ENCODE results near the gene HDAC11.

The HDAC11 gene

GRCh38 chr3:13533885-13534301, 53.8 kb downstream of the HDAC11 start:
- Histone ChIP-seq H3K4me1 (ENCODE audit: control insufficient read depth, low read depth, low read length) (peaks cover under 1% of the 10 kb centered on the region), H3K27ac (ENCODE audit: low read length) (no peak overlapping the region), H3K9me3 (ENCODE audit: control insufficient read depth, low read depth, low read length) (no peaks in the 10 kb centered on the region), H3K4me3 (ENCODE audit: low read length) (no peak overlapping the region), H3K27me3 (ENCODE audit: control insufficient read depth, insufficient read depth, low read length) (no peaks in the 10 kb centered on the region), H3K36me3 (ENCODE audit: control insufficient read depth, low read depth, low read length) (no peaks in the 10 kb centered on the region), H3K9ac (ENCODE audit: low read length) (no peak overlapping the region)

- no peaks in the 10 kb centered on the region for H3K4me1 ChIP-seq (ENCODE audit: control insufficient read depth, low read depth, low read length)
- no peaks in the 10 kb centered on the region for H3K27me3 ChIP-seq (ENCODE audit: control insufficient read depth, insufficient read depth, low read length)
- no peak overlapping the region for H3K9ac ChIP-seq (ENCODE audit: low read length)
- H3K27ac ChIP-seq (ENCODE audit: low read length) = no peak overlapping the region
- H3K9me3 ChIP-seq (ENCODE audit: control insufficient read depth, low read depth, low read length) = no peaks in the 10 kb centered on the region
- H3K36me3 ChIP-seq (ENCODE audit: control insufficient read depth, low read depth, low read length) = no peaks in the 10 kb centered on the region
- H3K4me3 ChIP-seq (ENCODE audit: low read length) = no peak overlapping the region
Measured at GRCh38 chr3:13535526-13535875, 55.4 kb downstream of the HDAC11 start.

GRCh38 chr3:13535905-13536304, 55.8 kb downstream of the HDAC11 start:
- Histone ChIP-seq H3K9me3 (ENCODE audit: control insufficient read depth, low read depth, low read length) (no peaks in the 10 kb centered on the region), H3K4me3 (ENCODE audit: low read length) (no peak overlapping the region), H3K4me1 (ENCODE audit: control insufficient read depth, low read depth, low read length) (no peaks in the 10 kb centered on the region), H3K36me3 (ENCODE audit: control insufficient read depth, low read depth, low read length) (no peaks in the 10 kb centered on the region), H3K9ac (ENCODE audit: low read length) (no peak overlapping the region), H3K27me3 (ENCODE audit: control insufficient read depth, insufficient read depth, low read length) (no peaks in the 10 kb centered on the region), H3K27ac (ENCODE audit: low read length) (no peak overlapping the region)

- Histone ChIP-seq H3K9ac (ENCODE audit: low read length) (no peak overlapping the region), H3K4me1 (ENCODE audit: control insufficient read depth, low read depth, low read length) (no peaks in the 10 kb centered on the region)
Measured at GRCh38 chr3:13536432-13536831, 56.3 kb downstream of the HDAC11 start.

GRCh38 chr3:13536832-13537231, 56.7 kb downstream of the HDAC11 start:
- H3K27me3 ChIP-seq (ENCODE audit: control insufficient read depth, insufficient read depth, low read length) = no peaks in the 10 kb centered on the region
- H3K4me3 ChIP-seq (ENCODE audit: low read length) = no peak overlapping the region
- H3K27ac ChIP-seq (ENCODE audit: low read length) = no peak overlapping the region
- H3K9ac ChIP-seq (ENCODE audit: low read length) = no peak overlapping the region
- no peaks in the 10 kb centered on the region for H3K9me3 ChIP-seq (ENCODE audit: control insufficient read depth, low read depth, low read length)
- no peaks in the 10 kb centered on the region for H3K36me3 ChIP-seq (ENCODE audit: control insufficient read depth, low read depth, low read length)
- H3K4me1 ChIP-seq (ENCODE audit: control insufficient read depth, low read depth, low read length) = no peaks in the 10 kb centered on the region

More at GRCh38 chr3:13536432-13536831, 56.3 kb downstream of the HDAC11 start:
- H3K4me3 ChIP-seq (ENCODE audit: low read length) = no peak overlapping the region
- H3K27ac ChIP-seq (ENCODE audit: low read length) = no peak overlapping the region
- no peaks in the 10 kb centered on the region for H3K27me3 ChIP-seq (ENCODE audit: control insufficient read depth, insufficient read depth, low read length)
- no peaks in the 10 kb centered on the region for H3K36me3 ChIP-seq (ENCODE audit: control insufficient read depth, low read depth, low read length)
- no peaks in the 10 kb centered on the region for H3K9me3 ChIP-seq (ENCODE audit: control insufficient read depth, low read depth, low read length)

GRCh38 chr3:13537244-13537908, 57.3 kb downstream of the HDAC11 start:
- no peak overlapping the region for H3K27ac ChIP-seq (ENCODE audit: low read length)
- no peak overlapping the region for H3K4me3 ChIP-seq (ENCODE audit: low read length)
- H3K27me3 ChIP-seq (ENCODE audit: control insufficient read depth, insufficient read depth, low read length) = no peaks in the 10 kb centered on the region
- H3K36me3 ChIP-seq (ENCODE audit: control insufficient read depth, low read depth, low read length) = no peaks in the 10 kb centered on the region
- H3K4me1 ChIP-seq (ENCODE audit: control insufficient read depth, low read depth, low read length) = no peaks in the 10 kb centered on the region
- H3K9me3 ChIP-seq (ENCODE audit: control insufficient read depth, low read depth, low read length) = no peaks in the 10 kb centered on the region
- no peak overlapping the region for H3K9ac ChIP-seq (ENCODE audit: low read length)

- no peaks in the 10 kb centered on the region for H3K9me3 ChIP-seq (ENCODE audit: control insufficient read depth, low read depth, low read length)
- H3K27me3 ChIP-seq (ENCODE audit: control insufficient read depth, insufficient read depth, low read length) = no peaks in the 10 kb centered on the region
- no peaks in the 10 kb centered on the region for H3K4me1 ChIP-seq (ENCODE audit: control insufficient read depth, low read depth, low read length)
- no peak overlapping the region for H3K4me3 ChIP-seq (ENCODE audit: low read length)
- no peaks in the 10 kb centered on the region for H3K36me3 ChIP-seq (ENCODE audit: control insufficient read depth, low read depth, low read length)
- no peak overlapping the region for H3K27ac ChIP-seq (ENCODE audit: low read length)
- no peak overlapping the region for H3K9ac ChIP-seq (ENCODE audit: low read length)
Measured at GRCh38 chr3:13537909-13538296, 57.8 kb downstream of the HDAC11 start.

- Histone ChIP-seq H3K9me3 (ENCODE audit: control insufficient read depth, low read depth, low read length) (no peaks in the 10 kb centered on the region), H3K27me3 (ENCODE audit: control insufficient read depth, insufficient read depth, low read length) (no peaks in the 10 kb centered on the region), H3K4me1 (ENCODE audit: control insufficient read depth, low read depth, low read length) (no peaks in the 10 kb centered on the region), H3K36me3 (ENCODE audit: control insufficient read depth, low read depth, low read length) (no peaks in the 10 kb centered on the region), H3K27ac (ENCODE audit: low read length) (no peak overlapping the region), H3K4me3 (ENCODE audit: low read length) (no peak overlapping the region), H3K9ac (ENCODE audit: low read length) (no peak overlapping the region)
Measured at GRCh38 chr3:13538520-13539291, 58.6 kb downstream of the HDAC11 start.

GRCh38 chr3:13539292-13539638, 59.2 kb downstream of the HDAC11 start:
- Histone ChIP-seq H3K9me3 (ENCODE audit: control insufficient read depth, low read depth, low read length) (no peaks in the 10 kb centered on the region), H3K4me3 (ENCODE audit: low read length) (no peak overlapping the region), H3K27ac (ENCODE audit: low read length) (no peak overlapping the region), H3K36me3 (ENCODE audit: control insufficient read depth, low read depth, low read length) (no peaks in the 10 kb centered on the region), H3K4me1 (ENCODE audit: control insufficient read depth, low read depth, low read length) (no peaks in the 10 kb centered on the region), H3K27me3 (ENCODE audit: control insufficient read depth, insufficient read depth, low read length) (no peaks in the 10 kb centered on the region), H3K9ac (ENCODE audit: low read length) (no peak overlapping the region)

GRCh38 chr3:13539671-13540070, 59.6 kb downstream of the HDAC11 start:
- Histone ChIP-seq H3K4me1 (ENCODE audit: control insufficient read depth, low read depth, low read length) (no peaks in the 10 kb centered on the region), H3K36me3 (ENCODE audit: control insufficient read depth, low read depth, low read length) (no peaks in the 10 kb centered on the region)

GRCh38 chr3:13540297-13540995, 60.3 kb downstream of the HDAC11 start:
- Histone ChIP-seq H3K4me1 (ENCODE audit: control insufficient read depth, low read depth, low read length) (no peaks in the 10 kb centered on the region), H3K9ac (ENCODE audit: low read length) (no peak overlapping the region), H3K4me3 (ENCODE audit: low read length) (no peak overlapping the region), H3K27me3 (ENCODE audit: control insufficient read depth, insufficient read depth, low read length) (no peaks in the 10 kb centered on the region), H3K36me3 (ENCODE audit: control insufficient read depth, low read depth, low read length) (no peaks in the 10 kb centered on the region), H3K9me3 (ENCODE audit: control insufficient read depth, low read depth, low read length) (no peaks in the 10 kb centered on the region), H3K27ac (ENCODE audit: low read length) (no peak overlapping the region)

More at GRCh38 chr3:13539671-13540070, 59.6 kb downstream of the HDAC11 start:
- Histone ChIP-seq H3K27ac (ENCODE audit: low read length) (no peak overlapping the region), H3K4me3 (ENCODE audit: low read length) (no peak overlapping the region), H3K9ac (ENCODE audit: low read length) (no peak overlapping the region), H3K27me3 (ENCODE audit: control insufficient read depth, insufficient read depth, low read length) (no peaks in the 10 kb centered on the region), H3K9me3 (ENCODE audit: control insufficient read depth, low read depth, low read length) (no peaks in the 10 kb centered on the region)

All from iPS-18a (cell line).